Measurements from ENCODE around the gene P2RY13.

- TF ChIP-seq POLR2A (IDR thresholded peaks at IDR 0.05), result no peak
- TF ChIP-seq, protein P1, sequence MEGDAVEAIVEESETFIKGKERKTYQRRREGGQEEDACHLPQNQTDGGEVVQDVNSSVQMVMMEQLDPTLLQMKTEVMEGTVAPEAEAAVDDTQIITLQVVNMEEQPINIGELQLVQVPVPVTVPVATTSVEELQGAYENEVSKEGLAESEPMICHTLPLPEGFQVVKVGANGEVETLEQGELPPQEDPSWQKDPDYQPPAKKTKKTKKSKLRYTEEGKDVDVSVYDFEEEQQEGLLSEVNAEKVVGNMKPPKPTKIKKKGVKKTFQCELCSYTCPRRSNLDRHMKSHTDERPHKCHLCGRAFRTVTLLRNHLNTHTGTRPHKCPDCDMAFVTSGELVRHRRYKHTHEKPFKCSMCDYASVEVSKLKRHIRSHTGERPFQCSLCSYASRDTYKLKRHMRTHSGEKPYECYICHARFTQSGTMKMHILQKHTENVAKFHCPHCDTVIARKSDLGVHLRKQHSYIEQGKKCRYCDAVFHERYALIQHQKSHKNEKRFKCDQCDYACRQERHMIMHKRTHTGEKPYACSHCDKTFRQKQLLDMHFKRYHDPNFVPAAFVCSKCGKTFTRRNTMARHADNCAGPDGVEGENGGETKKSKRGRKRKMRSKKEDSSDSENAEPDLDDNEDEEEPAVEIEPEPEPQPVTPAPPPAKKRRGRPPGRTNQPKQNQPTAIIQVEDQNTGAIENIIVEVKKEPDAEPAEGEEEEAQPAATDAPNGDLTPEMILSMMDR (IDR thresholded peaks at IDR 0.05 in 4 of 5, conservative IDR thresholded peaks at IDR 0.05 in 1 of 5), result no peak
Measured at GRCh38 chr3:151319628-151320027, 9.7 kb downstream of the P2RY13 start.

Measured in gastrocnemius medialis (tissue), 4 donors.